Mesendoderm (in vitro differentiated cells): Measurements from ENCODE around the gene KIF6.

Experiments
- DNase-seq: peaks from one replicate; pipeline ENCODE4 v3.0.0; 2013
- H2AK5ac ChIP-seq: 2 replicates; pipeline ENCODE4 v1.6.1; 2013; ENCODE audit warnings: low read length, inconsistent platforms
- H2BK120ac ChIP-seq: 2 replicates; pipeline ENCODE4 v1.6.1; 2013; ENCODE audit warnings: low read depth, mild to moderate bottlenecking, low read length, moderate library complexity, mixed read lengths
- H2BK15ac ChIP-seq: replicated peaks from 2 replicates; pipeline ENCODE4 v1.6.1; 2013; ENCODE audit warnings: low read depth, mild to moderate bottlenecking, moderate library complexity
- H2BK5ac ChIP-seq: 2 replicates; pipeline ENCODE4 v1.6.1; 2013; ENCODE audit warnings: low read length, inconsistent platforms
- H3K18ac ChIP-seq: 2 replicates; pipeline ENCODE4 v1.6.1; 2013; ENCODE audit warnings: mild to moderate bottlenecking, low read length, mixed read lengths
- H3K23ac ChIP-seq: one replicate; pipeline ENCODE4 v1.6.1; 2013; ENCODE audit warnings: low read length
- H3K27ac ChIP-seq: 2 replicates; pipeline ENCODE4 v1.5.1; 2013; ENCODE audit warnings: low read depth, mild to moderate bottlenecking, inconsistent platforms, low read length, moderate library complexity
- H3K27me3 ChIP-seq: 2 replicates; pipeline ENCODE4 v1.6.1; 2013; ENCODE audit warnings: low read length, control low read depth, mild to moderate bottlenecking, inconsistent platforms; ENCODE audit not compliant: insufficient read depth, poor library complexity
- H3K36me3 ChIP-seq: 2 replicates; pipeline ENCODE4 v1.6.1; 2013; ENCODE audit warnings: low read length, inconsistent platforms; ENCODE audit not compliant: control insufficient read depth, insufficient read depth
- H3K4ac ChIP-seq: one replicate; pipeline ENCODE4 v1.6.1; 2013; ENCODE audit warnings: low read depth, mild to moderate bottlenecking, low read length, moderate library complexity
- H3K4me1 ChIP-seq: 2 replicates; pipeline ENCODE4 v1.6.1; 2013; ENCODE audit warnings: low read depth, low read length, inconsistent platforms; ENCODE audit not compliant: control insufficient read depth
- H3K4me2 ChIP-seq: 2 replicates; pipeline ENCODE4 v1.6.1; 2013; ENCODE audit warnings: low read length
- H3K4me3 ChIP-seq: 2 replicates; pipeline ENCODE4 v1.5.1; 2013; ENCODE audit warnings: mild to moderate bottlenecking, low read length
- H3K56ac ChIP-seq: one replicate; pipeline ENCODE4 v1.6.1; 2013; ENCODE audit warnings: low read length
- H3K79me1 ChIP-seq: 2 replicates; pipeline ENCODE4 v1.6.1; 2013; ENCODE audit warnings: low read length, inconsistent platforms
- H3K79me2 ChIP-seq: 2 replicates; pipeline ENCODE4 v1.6.1; 2013; ENCODE audit warnings: mild to moderate bottlenecking, low read length; ENCODE audit not compliant: control insufficient read depth, insufficient read depth
- H3K9ac ChIP-seq: 2 replicates; pipeline ENCODE4 v1.6.1; 2013; ENCODE audit warnings: low read length, inconsistent platforms
- H4K5ac ChIP-seq: one replicate; pipeline ENCODE4 v1.6.1; 2013; ENCODE audit warnings: low read length
- H4K8ac ChIP-seq: one replicate; pipeline ENCODE4 v1.6.1; 2013; ENCODE audit warnings: low read depth, mild to moderate bottlenecking, control low read depth, low read length, moderate library complexity
- WGBS: extraction: QIAGEN DNeasy Blood & Tissue Kit; methylation state at CpG from one replicate; pipeline ENCODE4 v1.1.7; 2013; ENCODE audit warnings: low lambda C conversion rate, missing lambda C conversion rate; ENCODE audit not compliant: insufficient coverage; ENCODE audit errors: extremely low coverage; 5-methylcytosine and 5-hydroxymethylcytosine counted together

Gene KIF6

GRCh38 chr6:39347206-39347605 is 378.0 kb downstream of the KIF6 start:
- H3K18ac ChIP-seq, result no peak overlapping the region
- H2AK5ac ChIP-seq, result no peak overlapping the region
- no peak overlapping the region for H4K8ac ChIP-seq
- H3K36me3 ChIP-seq, result no peaks in the 10 kb centered on the region
- H3K4me2 ChIP-seq, result no peak overlapping the region
- H3K4me3 ChIP-seq, result no peak overlapping the region
- no peak overlapping the region for H2BK15ac ChIP-seq
- DNase-seq, result no peak
- H2BK120ac ChIP-seq, result no peak overlapping the region
- H2BK5ac ChIP-seq, result no peak overlapping the region
- peak overlapping the region; percentile 62 for H3K56ac ChIP-seq
- no peak overlapping the region for H3K9ac ChIP-seq
- WGBS, result no CpG with 5 or more reads among the region's 6 CpGs
- no peaks in the 10 kb centered on the region for H3K79me1 ChIP-seq
- H3K27ac ChIP-seq, result no peak overlapping the region
- H4K5ac ChIP-seq, result no peak overlapping the region
- no peak overlapping the region for H3K23ac ChIP-seq
- no peaks in the 10 kb centered on the region for H3K27me3 ChIP-seq
- no peaks in the 10 kb centered on the region for H3K4me1 ChIP-seq
- H3K4ac ChIP-seq, result no peak overlapping the region
- H3K79me2 ChIP-seq, result no peaks in the 10 kb centered on the region

- no peak overlapping the region for H2BK5ac ChIP-seq
- peak overlapping the region; percentile 18 for H3K56ac ChIP-seq
- H3K4ac ChIP-seq, result no peak overlapping the region
- H3K9ac ChIP-seq, result no peak overlapping the region
- WGBS, result no CpG with 5 or more reads among the region's 7 CpGs
- no peak overlapping the region for H2AK5ac ChIP-seq
- H3K4me3 ChIP-seq, result no peak overlapping the region
- no peaks in the 10 kb centered on the region for H3K36me3 ChIP-seq
- no peak overlapping the region for H3K18ac ChIP-seq
- H3K4me2 ChIP-seq, result no peak overlapping the region
- no peak overlapping the region for H3K23ac ChIP-seq
- H3K79me2 ChIP-seq, result no peaks in the 10 kb centered on the region
- no peaks in the 10 kb centered on the region for H3K27me3 ChIP-seq
- H3K4me1 ChIP-seq, result peaks cover 4% of the 10 kb centered on the region
- DNase-seq, result peak; percentile 78
- H2BK15ac ChIP-seq, result no peak overlapping the region
- H4K8ac ChIP-seq, result no peak overlapping the region
- H3K79me1 ChIP-seq, result no peaks in the 10 kb centered on the region
- H3K27ac ChIP-seq, result no peak overlapping the region
- no peak overlapping the region for H4K5ac ChIP-seq
- H2BK120ac ChIP-seq, result no peak overlapping the region
Observed at GRCh38 chr6:39344821-39345280, 380.4 kb downstream of the KIF6 start.

DNA sequence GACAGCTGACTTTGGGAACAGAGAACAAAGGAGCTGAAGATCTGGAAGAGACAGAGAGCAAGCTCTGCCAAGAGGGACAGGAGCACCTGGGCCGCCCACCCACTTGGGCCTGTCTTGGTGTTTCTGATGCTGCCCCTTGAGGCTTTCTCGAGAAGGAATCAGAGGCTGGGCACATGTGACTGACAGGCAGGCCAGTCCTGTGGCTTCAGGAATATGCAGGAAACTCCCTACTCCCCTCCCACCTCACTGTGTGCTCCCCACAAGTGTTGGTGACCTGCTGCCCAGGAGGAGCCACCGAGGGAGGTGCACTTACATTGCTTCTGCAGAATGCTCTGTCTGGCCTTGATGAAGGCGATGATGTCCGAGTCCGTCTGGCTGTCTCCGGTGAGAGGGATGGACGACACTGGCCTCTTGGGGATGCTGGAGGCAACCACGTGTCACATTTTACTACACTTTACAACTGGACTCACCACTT is 381.8 kb downstream of the KIF6 start:
- peak; percentile 31 for DNase-seq
- Histone ChIP-seq H3K4ac (no peak overlapping the region), H2BK15ac (no peak overlapping the region), H2BK120ac (no peak overlapping the region), H3K27ac (no peak overlapping the region), H3K27me3 (no peaks in the 10 kb centered on the region), H3K79me1 (no peaks in the 10 kb centered on the region), H2BK5ac (no peak overlapping the region), H4K5ac (no peak overlapping the region), H2AK5ac (no peak overlapping the region), H3K4me3 (no peak overlapping the region), H3K9ac (no peak overlapping the region), H3K79me2 (no peaks in the 10 kb centered on the region), H3K36me3 (no peaks in the 10 kb centered on the region), H3K56ac (no peak overlapping the region), H3K4me1 (peaks cover 10% of the 10 kb centered on the region), H4K8ac (no peak overlapping the region), H3K4me2 (no peak overlapping the region), H3K18ac (no peak overlapping the region), H3K23ac (no peak overlapping the region)
- WGBS, result no CpG with 5 or more reads among the region's 9 CpGs

- Histone ChIP-seq H3K56ac (no peak overlapping the region), H3K27ac (no peak overlapping the region), H3K4me3 (no peak overlapping the region), H3K18ac (no peak overlapping the region), H3K27me3 (no peaks in the 10 kb centered on the region), H3K36me3 (no peaks in the 10 kb centered on the region), H2BK5ac (no peak overlapping the region), H3K79me2 (no peaks in the 10 kb centered on the region), H2BK120ac (no peak overlapping the region), H3K79me1 (no peaks in the 10 kb centered on the region), H4K8ac (no peak overlapping the region), H3K4me1 (peaks cover 10% of the 10 kb centered on the region), H3K4me2 (no peak overlapping the region), H3K4ac (no peak overlapping the region), H3K23ac (no peak overlapping the region), H2BK15ac (no peak overlapping the region), H2AK5ac (no peak overlapping the region), H3K9ac (no peak overlapping the region), H4K5ac (no peak overlapping the region)
- no peak for DNase-seq
- no CpG with 5 or more reads among the region's 14 CpGs for WGBS
Observed at GRCh38 chr6:39342692-39343395, 382.4 kb downstream of the KIF6 start.

DNA sequence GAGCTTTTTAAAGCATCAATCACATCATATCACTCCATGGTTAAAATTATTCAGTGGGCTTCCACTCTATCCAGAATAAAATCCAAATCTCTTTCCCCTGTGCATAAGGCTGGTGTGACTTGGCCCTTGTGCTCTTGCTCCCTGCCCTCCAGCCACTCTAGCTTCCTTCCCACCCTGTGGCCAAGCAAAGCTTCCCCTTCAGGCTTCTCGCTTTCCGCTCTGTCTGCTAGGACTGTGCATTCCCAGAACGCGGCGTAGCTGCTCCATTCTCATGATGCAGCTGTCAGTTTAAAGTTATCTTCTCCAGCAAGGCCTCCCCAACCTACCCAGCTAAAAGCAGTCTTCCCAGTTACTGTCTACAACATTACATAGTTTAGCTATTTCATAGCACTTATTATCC is 383.3 kb downstream of the KIF6 start:
- Histone ChIP-seq H4K5ac (no peak overlapping the region), H3K27ac (no peak overlapping the region), H2AK5ac (no peak overlapping the region), H3K79me1 (no peaks in the 10 kb centered on the region), H4K8ac (no peak overlapping the region), H2BK5ac (no peak overlapping the region), H3K79me2 (no peaks in the 10 kb centered on the region), H2BK120ac (no peak overlapping the region), H3K56ac (no peak overlapping the region), H2BK15ac (no peak overlapping the region), H3K4ac (no peak overlapping the region), H3K9ac (no peak overlapping the region), H3K4me2 (no peak overlapping the region), H3K18ac (no peak overlapping the region), H3K27me3 (no peaks in the 10 kb centered on the region), H3K4me1 (peaks cover 10% of the 10 kb centered on the region), H3K4me3 (no peak overlapping the region), H3K36me3 (no peaks in the 10 kb centered on the region), H3K23ac (no peak overlapping the region)
- DNase-seq, result no peak
- WGBS, result no CpG with 5 or more reads among the region's 5 CpGs

DNA sequence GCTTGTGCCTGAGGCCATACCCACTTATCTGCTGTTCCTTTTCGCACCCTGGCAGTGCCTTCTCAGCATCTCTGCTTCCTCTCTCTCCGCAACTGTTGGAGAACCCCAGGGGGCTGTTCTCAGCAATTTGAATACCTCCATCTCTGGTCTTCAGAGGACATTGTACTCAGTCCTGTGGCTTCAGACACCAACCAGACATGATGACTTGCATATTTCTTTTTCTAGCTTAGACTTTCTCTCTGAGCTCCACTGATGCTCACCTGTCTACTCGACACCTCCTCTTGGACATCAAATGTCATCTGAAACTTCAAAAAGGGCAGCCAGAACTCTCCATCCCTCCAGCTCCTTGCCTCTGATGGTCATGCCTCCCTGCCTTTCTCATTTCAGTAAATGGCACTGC is 383.9 kb downstream of the KIF6 start:
- Histone ChIP-seq H3K27me3 (no peaks in the 10 kb centered on the region), H3K27ac (no peak overlapping the region), H4K8ac (no peak overlapping the region), H3K36me3 (no peaks in the 10 kb centered on the region), H2AK5ac (no peak overlapping the region), H3K4me3 (no peak overlapping the region), H2BK15ac (no peak overlapping the region), H2BK5ac (no peak overlapping the region), H3K9ac (no peak overlapping the region), H4K5ac (no peak overlapping the region), H2BK120ac (no peak overlapping the region), H3K4me1 (peaks cover 10% of the 10 kb centered on the region), H3K56ac (no peak overlapping the region), H3K23ac (no peak overlapping the region), H3K4ac (no peak overlapping the region), H3K79me2 (no peaks in the 10 kb centered on the region), H3K79me1 (no peaks in the 10 kb centered on the region), H3K4me2 (no peak overlapping the region), H3K18ac (no peak overlapping the region)
- WGBS, result no CpG with 5 or more reads among the region's 3 CpGs
- DNase-seq, result peak; percentile 40
